COR-L47 (cell line): Measurements from ENCODE around the gene RAB18.
"Not testable (repeated sequence)": the region's sequence is repeated elsewhere in the genome, so short reads cannot be mapped to it uniquely, and the experiment has no call there.

Experiments
- DNase-seq: peaks from one replicate; lab custom pipeline; 2025; lab: John Stamatoyannopoulos, UW

Gene RAB18

GRCh38 chr10:27504007-27504807, at the start of gene RAB18:
Gene RAB18, plus strand, starts transcription at chr10:27504304. Its CDS starts 66 bp downstream, at chr10:27504370.
- peak; percentile 88 for DNase-seq

- no peak for DNase-seq
Measured at GRCh38 chr10:27454837-27455236, 49.3 kb upstream of the RAB18 start.

GRCh38 chr10:27457261-27457945, 46.7 kb upstream of the RAB18 start:
- no peak for DNase-seq

- DNase-seq: no peak
Measured at GRCh38 chr10:27457966-27458365, 46.1 kb upstream of the RAB18 start.

- DNase-seq: no peak
Measured at GRCh38 chr10:27461312-27461711, 42.8 kb upstream of the RAB18 start.

GRCh38 chr10:27463961-27464360, 40.1 kb upstream of the RAB18 start:
- no peak for DNase-seq

GRCh38 chr10:27464993-27465392, 39.1 kb upstream of the RAB18 start:
- DNase-seq: no peak

- DNase-seq: not testable (repeated sequence)
Measured at GRCh38 chr10:27465596-27465995, 38.5 kb upstream of the RAB18 start.

GRCh38 chr10:27470885-27471284, 33.2 kb upstream of the RAB18 start:
- no peak for DNase-seq

- no peak for DNase-seq
Measured at GRCh38 chr10:27474741-27475140, 29.4 kb upstream of the RAB18 start.

- no peak for DNase-seq
Measured at GRCh38 chr10:27479016-27479415, 25.1 kb upstream of the RAB18 start.

- DNase-seq: no peak
Measured at GRCh38 chr10:27481486-27481885, 22.6 kb upstream of the RAB18 start.

GRCh38 chr10:27482984-27483956, 20.8 kb upstream of the RAB18 start:
- no peak for DNase-seq

GRCh38 chr10:27485368-27485767, 18.7 kb upstream of the RAB18 start:
- no peak for DNase-seq

GRCh38 chr10:27485986-27486385, 18.1 kb upstream of the RAB18 start:
- DNase-seq: no peak

- no peak for DNase-seq
Measured at GRCh38 chr10:27490807-27491206, 13.3 kb upstream of the RAB18 start.

- no peak for DNase-seq
Measured at GRCh38 chr10:27494116-27494805, 9.8 kb upstream of the RAB18 start.

GRCh38 chr10:27496137-27496536, 8.0 kb upstream of the RAB18 start:
- DNase-seq: no peak

- no peak for DNase-seq
Measured at GRCh38 chr10:27500096-27500495, 4.0 kb upstream of the RAB18 start.

- DNase-seq: no peak
Measured at GRCh38 chr10:27500886-27501285, 3.2 kb upstream of the RAB18 start.

GRCh38 chr10:27503498-27504006, 552 bp upstream of the RAB18 start:
- DNase-seq: no peak
